T-helper 1 cell (primary cell): ENCODE data around the gene ZNF394.
A peak's percentile ranks its signal among the peaks of the same experiment; 100 is the strongest.
"Not testable (repeated sequence)": the region's sequence is repeated elsewhere in the genome, so short reads cannot be mapped to it uniquely, and the experiment has no call there.

Source experiments
- DNase-seq, 5 donors: peaks; one replicate each; pipeline ENCODE4 v3.0.0-alpha.2; 2012 to 2020
- total RNA-seq, 4 donors: gene quantifications; one replicate each; lab custom pipeline; 2026; lab: John Stamatoyannopoulos, UW

The ZNF394 gene
- 206 to 231 (median 209) reads per million in 4 donors for total RNA-seq

DNA sequence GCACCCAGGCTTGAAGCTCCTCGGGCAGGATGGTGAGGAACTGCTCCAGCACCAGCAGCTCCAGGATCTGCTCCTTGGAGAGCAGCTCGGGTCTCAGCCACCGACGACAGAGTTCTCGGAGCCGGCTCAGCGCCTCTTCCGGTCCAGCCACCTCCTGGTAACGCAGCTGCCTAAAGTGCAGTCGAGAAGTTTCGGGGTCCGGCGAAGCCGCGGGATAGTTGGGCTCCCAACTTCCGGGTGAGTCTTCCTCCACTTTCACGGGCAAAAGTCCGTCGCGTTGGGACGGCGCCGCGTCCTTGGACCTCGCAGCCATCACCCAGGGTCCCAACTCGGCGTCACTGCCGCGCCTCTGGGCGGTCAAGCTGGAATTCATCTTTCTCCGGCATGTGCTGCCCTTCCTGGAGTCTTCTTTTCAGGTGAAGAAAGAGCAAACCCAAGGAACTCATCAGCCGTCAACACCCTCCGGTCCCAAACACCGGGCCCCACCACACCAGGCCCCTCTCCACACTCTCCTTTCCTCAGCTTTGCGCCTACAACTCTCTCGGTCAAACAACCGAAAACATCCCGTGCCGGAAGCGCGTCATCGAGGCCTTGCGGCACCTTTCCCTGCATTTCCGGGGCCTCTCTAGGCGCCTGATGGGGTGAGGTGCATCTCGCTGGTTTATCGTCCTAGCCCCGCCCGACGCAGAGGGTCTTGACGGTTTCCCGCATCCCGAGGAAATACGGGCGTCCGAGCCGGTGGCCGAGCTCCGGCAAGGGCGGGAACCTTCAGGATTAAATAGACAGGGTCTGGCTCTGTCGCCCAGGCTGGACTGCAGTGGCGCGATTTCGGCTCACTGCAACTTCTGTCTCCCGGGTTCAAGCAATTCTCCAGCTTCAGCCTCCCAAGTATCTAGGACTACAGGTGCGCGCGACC, at the start of gene ZNF394:
TSS of gene ZNF394 (minus strand) at position 561 of the 916 bp plus-strand sequence. CDS start at position 373, 188 bp downstream.
- DNase-seq = peak; percentile 76 to 92 (median 85)

GRCh38 chr7:99549545-99549944, 49.5 kb upstream of the ZNF394 start:
- not testable (repeated sequence) for DNase-seq

DNA sequence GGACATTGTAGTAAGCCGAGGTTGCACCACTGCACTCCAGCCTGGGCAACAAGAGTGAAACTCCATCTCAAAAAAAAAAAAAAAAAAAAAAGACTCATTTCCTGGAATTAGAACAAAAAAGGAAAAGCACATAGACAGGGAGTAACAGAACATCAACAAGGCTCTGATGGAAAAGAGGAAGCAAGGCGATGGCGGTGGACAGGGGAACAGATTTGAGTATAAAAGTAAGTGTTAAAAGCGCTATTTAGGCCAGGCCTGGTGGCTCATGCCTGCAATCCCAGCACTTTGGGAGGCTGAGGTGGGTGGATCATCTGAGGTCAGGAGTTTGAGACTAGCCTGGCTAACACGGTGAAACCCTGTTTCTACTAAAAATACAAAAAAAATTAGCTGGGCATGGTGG, 45.2 kb upstream of the ZNF394 start:
- DNase-seq = not testable (repeated sequence)

DNA sequence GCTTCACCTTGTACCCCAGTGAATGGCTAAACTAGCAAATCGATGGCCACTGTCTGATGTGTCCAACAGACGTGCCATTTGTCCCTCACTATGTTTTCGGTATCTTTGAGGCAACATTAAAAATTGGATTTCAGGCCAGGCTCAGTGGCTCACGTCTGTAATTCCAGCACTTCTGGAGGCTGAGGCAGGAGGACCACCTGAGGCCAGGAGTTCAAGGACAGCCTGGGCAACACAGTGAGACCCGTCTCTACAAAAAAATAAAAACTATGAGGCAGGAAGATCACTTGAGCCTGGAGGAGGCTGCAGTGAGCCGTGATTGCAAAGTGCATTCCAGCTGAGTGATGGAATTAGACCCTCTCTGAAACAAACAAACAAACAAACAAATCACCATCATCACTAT, 43.8 kb upstream of the ZNF394 start:
- DNase-seq = no peak

- DNase-seq = no peak
Observed at GRCh38 chr7:99543081-99543671, 43.1 kb upstream of the ZNF394 start.

- DNase-seq = no peak
Observed at GRCh38 chr7:99541212-99541611, 41.1 kb upstream of the ZNF394 start.

GRCh38 chr7:99540542-99540941, 40.5 kb upstream of the ZNF394 start:
- no peak for DNase-seq

DNA sequence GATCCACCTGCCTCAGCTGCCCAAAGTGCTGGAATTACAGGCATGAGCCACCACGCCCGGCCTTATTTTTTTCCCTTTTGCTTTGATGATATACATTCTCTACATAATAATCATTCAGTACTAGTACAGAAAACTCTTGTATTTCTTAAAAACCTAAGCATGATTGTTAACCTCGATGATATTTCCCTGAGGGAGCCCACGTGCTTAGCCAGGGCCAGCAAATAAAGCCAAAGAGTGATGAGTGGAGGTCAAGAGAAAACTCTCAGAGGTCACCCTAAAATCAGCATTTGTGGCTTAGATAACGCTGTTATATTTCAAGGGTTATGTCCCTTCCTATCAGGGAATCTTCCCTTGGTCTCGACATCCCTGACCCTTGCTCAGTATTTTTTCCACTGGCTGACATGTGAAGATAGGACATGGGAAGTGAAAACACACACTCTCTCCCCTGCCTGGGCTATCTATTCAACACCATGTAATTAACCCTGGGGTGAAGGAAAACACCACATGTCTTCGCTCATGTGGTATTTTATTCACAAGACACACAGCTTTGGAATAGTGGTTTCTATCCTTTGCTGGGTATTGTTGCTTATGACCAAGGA, 39.2 kb upstream of the ZNF394 start:
- DNase-seq = no peak

GRCh38 chr7:99535667-99536066, 35.6 kb upstream of the ZNF394 start:
- DNase-seq = no peak

DNA sequence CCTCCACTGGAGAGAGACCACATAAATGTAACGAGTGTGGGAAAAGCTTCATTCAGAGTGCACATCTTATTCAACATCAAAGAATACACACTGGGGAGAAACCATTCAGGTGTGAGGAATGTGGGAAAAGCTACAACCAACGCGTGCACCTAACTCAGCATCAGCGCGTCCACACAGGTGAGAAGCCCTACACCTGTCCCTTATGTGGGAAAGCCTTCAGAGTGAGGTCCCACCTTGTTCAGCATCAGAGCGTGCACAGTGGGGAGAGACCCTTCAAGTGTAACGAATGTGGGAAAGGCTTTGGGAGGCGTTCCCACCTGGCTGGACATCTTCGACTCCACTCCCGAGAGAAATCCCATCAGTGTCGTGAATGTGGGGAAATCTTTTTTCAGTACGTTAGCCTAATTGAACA, 31.3 kb upstream of the ZNF394 start:
- DNase-seq = no peak

- DNase-seq = no peak
Observed at GRCh38 chr7:99525713-99526440, 25.8 kb upstream of the ZNF394 start.

DNA sequence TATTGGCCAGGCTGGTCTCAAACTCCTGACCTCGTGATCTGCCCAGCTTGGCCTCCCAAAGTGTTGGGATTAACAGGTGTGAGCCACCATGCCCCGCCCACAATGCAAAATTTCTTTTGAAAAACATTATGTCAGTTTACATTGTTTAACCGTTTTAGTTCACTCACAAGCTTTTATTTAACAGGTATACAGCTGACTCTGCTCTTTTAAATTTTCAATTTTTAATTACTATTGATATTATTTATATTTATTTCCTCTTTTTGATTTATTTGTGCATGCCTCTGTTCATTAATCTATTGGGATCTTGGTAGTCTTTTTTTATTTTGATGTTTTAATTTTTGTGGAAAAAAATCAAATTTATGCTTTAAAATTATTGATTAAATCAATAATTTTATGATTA, 21.3 kb upstream of the ZNF394 start:
- DNase-seq = no peak

DNA sequence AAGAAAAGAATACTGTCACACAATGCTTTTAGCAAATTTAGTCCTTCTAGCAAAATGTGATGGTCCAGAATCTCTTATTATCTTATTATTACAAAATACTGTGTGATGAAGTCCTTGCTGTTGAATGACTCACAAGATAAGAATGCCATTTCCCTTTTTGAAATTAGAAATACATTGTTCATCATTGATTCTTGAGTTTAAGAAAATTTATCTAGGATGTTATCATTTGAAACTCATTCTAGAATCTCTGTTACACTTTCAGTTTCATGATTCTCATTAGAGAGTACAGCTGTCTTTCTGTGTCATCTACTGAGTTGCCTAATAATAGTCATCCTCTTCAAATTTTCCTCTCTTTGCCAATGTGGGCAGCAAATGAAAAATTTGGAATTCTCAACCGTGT, 14.0 kb upstream of the ZNF394 start:
- DNase-seq = no peak

DNA sequence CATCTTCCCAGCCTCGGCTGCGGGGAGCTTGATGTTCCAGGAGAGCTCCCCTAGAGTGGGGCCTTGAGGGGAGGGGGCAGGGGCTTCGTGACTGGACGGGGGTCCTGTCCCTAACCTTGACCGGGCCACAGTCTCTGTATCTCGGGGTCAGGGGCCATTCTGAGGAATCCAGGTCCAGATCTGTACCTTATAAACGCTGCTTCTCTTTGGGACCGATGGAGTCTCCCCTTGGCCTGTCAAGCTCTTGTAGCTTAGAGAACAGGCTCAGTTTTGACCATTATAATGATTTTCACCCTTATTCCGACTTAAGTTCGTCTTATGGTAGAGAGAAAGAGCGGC, 5.2 kb upstream of the ZNF394 start:
- no peak for DNase-seq

GRCh38 chr7:99504603-99505323, 4.7 kb upstream of the ZNF394 start, which contains the start of gene ZKSCAN5:
Gene ZKSCAN5 (plus strand): TSS chr7:99504662. CDS start chr7:99506045, 1,383 bp downstream.
- peak; percentile 93 to 96 (median 95) for DNase-seq

DNA sequence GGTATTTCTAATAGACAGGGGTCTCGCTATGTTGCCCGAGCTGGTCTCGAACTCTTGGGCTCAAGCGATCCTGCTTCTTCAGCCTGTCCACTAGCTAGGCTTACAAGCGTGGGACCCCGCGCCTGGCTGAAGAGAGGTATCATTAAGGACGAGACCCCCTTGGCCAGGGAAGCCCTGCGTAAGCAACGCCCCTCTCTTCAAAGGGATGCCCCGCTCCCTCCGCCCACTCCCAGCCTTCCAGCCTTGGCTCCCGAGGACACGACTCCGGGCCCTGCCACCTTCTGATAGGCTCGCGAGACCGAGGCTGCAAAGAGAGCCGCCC, 4.2 kb upstream of the ZNF394 start:
- DNase-seq = no peak

DNA sequence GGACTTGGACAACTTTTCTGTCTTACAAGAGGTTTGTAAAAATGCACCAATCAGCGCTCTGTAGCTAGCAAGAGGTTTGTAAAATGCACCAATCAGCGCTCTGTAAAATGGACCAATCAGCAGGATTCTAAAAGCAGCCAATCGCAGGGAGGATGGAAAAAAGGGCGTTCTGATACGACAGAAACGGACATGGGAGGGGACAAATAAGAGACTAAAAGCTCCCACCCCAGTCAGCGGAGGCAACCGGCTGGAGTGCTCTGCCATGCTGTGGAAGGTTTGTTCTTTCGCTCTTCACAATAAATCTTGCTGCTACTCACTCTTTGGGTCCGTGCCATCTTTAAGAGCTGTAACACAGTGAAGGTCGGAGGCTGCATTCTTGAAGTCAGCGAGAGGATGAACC, 1.2 kb upstream of the ZNF394 start:
- DNase-seq = not testable (repeated sequence)

- DNase-seq = no peak
Observed at GRCh38 chr7:99500637-99501009, 542 bp upstream of the ZNF394 start.

DNA sequence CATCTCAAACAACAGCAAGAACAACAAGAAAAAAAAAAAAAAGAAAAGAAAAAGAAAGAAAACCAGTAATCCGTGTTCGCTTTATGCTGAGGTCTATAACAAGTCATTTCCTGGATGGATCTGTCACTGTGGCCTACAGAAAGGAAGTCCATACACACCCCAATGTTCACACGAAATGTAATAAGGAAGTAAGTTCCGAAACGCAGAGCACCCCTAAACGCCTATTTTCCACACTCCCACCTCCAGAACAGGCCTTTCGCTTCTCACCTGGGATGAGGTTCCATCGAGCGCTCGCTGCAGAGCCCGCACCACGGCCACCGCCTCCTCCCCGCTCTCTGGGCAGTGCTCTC, 735 bp downstream of the ZNF394 start:
- peak in 2 of 5 donors; percentile 21 to 59 for DNase-seq

GRCh38 chr7:99498546-99498944, 1.5 kb downstream of the ZNF394 start:
- no peak for DNase-seq

DNA sequence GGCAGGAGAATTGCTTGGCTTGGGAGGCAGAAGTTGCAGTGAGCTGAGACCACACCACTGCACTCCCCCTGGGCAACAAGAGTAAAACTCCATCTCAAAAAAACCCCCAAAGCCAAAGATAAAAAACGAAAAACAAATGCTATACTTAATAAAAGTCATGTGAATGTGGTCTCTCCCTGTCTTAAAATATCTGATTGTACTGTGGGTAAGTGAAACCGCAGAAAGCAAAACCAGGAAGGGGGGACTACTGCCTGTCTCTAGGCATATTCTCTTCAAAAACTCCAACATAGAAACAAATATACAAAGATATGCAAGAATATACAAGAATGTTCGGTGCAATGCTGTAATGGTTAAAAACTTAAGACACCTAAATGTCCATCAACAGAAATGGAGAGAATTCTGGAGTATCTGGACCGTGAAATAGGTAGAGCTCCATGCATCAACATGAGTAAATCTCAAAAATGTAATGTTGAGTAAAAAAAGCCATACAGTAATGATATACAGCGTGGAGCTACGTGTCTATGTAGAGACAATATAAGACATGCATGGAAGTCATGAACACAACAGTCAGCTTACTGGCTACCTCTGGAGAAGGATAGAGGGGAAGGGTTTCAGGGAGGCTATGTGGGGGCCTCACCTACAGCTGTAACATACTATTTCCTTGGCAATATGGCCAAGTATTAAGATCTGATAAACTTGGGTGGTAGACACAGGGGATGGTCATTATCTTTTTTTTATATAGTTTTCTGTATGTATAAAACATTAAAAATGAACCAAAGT, 2.1 kb downstream of the ZNF394 start:
- no peak for DNase-seq

- DNase-seq = no peak
Observed at GRCh38 chr7:99493823-99494222, 6.3 kb downstream of the ZNF394 start.
